Measurements from ENCODE around the gene PSAP.

Gene PSAP

DNA sequence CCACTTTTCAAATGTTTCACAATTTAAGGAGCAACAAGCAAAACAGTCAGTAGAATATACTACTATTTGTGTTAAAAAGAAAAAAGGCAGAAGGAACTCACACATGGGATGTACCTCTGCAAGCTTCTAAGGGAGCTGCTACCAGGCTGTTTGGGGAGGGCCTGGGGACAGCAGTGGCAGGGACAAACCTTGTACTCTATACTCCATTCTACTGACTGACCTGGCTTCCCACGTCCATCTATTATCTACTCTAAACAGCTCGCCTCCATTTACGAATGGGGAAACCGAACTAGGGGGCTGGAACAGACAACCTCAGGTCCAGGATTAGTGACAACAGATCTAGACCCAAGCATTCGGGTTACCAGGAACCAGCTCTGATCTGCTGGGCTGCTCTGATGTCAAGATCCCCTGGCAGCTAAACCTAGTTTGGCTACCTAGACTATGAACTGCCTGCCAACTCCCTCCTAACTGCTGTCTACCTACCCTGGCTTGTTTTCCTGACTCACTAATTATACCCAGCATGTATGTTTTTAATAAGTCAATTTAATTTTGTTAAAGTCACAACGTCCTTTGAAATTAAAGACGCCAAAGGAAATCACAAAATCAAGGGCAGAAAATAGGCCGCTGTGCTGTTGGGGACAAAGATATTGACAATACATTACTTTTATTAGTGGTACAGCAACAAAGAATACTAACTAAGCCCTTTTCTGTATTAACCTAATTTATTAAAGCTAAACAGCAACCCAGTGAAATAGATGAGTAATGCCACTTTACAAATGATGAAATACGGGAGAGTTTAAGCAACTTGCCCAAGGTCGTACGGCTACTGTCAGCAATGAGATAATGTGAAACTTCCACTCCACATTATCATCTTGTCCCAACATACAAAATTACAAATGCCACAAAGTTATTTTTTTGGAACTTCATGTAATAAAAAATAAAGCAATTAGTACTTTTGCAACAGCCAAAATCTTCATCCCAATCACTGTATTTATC is 5.3 kb downstream of the PSAP start:
- no peak for DNase-seq (ENCODE audit: low read depth in 2 of 2)

DNA sequence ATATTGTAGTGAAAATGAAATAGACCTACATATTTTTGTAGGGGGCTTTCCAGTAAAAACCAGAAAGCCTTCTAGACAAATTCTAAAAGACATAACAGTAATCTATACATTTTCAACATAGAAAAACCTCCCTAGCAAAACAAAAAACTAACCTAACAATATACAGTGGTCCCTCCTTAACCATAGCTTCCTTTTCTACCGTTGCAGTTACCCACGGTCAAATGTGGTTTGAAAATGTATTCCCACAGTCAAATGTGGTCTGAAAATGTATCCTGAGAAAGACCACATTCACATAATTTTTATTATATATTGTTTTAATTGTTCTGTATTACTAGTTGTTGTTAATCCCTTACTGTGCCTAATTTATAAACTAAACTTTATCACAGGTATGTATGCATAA is 6.4 kb downstream of the PSAP start:
- no peak for DNase-seq (ENCODE audit: low read depth in 2 of 2)

DNA sequence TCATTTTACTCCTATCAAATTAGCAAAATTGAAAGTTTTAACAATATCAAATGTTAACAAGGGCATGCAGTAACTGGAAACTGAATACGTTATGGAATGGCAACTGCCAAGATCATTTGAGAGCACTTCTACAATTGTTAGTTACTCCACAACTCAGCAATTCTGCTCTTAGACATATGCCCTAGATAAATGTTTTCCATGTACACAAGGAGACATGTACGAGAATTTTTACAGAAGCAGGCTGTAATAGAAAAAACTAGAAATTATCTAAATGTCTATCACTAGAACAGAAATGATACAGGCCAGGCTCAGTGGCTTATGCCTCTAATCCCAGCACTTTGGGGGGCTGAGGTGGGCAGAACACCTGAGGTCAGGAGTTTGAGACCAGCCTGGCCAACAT is 7.0 kb downstream of the PSAP start:
- no peak for DNase-seq (ENCODE audit: low read depth in 2 of 2)

DNA sequence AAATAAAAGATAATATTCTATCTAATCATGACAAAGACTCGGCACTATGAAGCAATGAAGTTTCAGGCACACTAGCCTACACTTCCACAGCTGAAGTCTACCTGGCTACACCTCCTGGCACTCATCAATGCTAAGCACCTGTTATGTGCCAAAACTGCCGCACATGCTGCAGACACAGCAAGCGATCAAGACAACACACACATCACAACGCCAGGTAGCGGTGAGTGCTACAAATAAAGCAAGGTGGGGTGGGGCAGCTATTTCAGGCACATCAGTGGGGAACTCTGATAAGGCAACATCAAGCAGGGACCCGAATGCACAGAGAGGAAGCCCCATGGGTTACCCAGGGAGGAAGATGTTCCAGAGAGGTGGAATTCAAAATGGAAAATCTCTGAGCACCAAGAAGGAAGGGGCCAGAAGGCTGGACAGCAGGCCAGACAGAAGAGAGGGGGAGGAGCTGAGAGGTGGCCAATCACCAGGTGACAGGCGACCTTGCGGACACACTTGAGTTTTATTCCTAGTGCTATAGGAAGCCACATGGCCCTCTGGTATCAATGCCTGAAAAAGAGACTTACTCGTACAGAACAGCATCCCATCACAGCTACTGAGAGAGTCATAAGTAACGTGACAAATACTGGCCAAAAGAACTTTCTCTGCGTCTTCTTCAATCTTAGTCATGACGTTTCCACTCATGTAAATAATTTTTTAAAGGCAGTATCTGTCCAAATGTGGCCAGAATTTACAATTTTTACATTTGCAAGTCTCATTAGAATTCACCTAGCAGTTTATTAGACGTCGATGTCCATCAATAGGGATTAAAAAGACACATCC is 8.0 kb downstream of the PSAP start:
- no peak for DNase-seq (ENCODE audit: low read depth in 2 of 2)

DNA sequence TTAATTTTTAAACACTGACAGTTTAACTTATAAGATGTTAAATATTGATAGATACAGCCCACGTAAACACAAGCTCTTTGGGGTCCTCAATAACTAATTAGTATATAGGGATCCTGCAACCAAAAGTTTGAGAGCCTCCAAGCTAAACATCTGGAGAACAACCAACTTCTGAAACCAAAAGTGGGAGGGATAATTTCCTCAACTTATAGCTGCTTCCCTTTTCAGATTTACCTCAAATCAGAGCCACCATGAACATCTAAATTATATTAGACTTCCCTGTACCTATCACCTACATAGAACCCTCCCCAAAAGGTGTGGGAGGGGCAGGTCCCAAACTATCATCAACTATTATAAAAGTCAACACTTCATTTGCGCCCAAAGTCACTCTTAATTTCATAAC is 8.6 kb downstream of the PSAP start:
- DNase-seq (ENCODE audit: low read depth in 2 of 2) = no peak

DNA sequence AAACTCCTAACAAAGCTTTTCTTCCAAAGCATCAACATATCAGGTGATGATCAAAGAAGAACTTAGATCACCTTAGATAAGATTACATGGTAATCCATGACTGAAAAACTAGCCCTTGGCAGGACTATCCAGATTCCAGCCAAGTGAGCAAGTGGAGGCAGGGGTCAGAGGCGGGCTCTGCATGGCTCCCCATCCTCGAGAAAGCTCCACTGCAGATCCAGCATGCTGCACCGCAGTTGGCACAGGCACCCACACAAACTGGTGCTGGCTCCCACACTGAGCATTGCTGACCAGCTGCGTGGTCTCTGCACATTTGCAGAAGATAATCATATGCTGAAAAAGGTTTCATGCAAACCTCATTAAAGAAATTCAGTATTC is 10.1 kb downstream of the PSAP start:
- DNase-seq (ENCODE audit: low read depth in 2 of 2) = no peak

DNA sequence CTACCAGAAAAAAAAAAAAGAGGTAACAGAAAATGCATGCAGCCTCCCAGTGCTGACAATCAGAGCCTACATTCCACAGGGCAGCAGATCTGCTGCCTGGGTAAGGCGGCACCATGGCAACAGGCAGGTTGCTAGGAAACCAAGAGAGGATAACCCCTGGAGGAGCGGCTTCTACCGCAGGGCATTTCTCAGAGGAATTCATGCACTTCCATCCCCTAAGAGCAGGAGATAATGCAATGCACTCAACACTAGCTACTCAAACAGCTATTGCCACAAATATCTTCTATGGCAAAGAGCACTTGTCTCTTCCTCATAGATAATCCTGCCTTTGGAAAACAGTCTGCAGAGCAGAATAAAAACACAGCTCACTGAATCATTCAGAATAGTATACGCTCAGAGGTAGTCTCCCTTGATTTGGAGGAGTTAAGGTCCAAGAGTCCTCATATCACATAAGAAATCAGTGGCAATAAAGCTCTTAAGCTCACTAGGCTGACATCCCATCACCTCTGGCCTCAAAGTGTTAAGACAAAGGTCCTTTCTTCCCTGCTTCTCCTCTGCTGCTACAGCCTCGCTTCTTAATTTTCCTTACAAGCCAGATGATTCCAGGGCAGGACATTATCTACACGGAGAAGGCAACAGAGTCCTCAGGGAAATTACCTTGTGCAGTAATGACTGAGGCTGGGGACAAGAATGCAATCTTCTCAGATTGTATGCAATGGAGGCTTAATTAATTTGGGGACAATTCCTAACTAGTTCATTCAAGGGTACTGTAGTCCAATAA is 10.7 kb downstream of the PSAP start:
- DNase-seq (ENCODE audit: low read depth in 2 of 2) = no peak

DNA sequence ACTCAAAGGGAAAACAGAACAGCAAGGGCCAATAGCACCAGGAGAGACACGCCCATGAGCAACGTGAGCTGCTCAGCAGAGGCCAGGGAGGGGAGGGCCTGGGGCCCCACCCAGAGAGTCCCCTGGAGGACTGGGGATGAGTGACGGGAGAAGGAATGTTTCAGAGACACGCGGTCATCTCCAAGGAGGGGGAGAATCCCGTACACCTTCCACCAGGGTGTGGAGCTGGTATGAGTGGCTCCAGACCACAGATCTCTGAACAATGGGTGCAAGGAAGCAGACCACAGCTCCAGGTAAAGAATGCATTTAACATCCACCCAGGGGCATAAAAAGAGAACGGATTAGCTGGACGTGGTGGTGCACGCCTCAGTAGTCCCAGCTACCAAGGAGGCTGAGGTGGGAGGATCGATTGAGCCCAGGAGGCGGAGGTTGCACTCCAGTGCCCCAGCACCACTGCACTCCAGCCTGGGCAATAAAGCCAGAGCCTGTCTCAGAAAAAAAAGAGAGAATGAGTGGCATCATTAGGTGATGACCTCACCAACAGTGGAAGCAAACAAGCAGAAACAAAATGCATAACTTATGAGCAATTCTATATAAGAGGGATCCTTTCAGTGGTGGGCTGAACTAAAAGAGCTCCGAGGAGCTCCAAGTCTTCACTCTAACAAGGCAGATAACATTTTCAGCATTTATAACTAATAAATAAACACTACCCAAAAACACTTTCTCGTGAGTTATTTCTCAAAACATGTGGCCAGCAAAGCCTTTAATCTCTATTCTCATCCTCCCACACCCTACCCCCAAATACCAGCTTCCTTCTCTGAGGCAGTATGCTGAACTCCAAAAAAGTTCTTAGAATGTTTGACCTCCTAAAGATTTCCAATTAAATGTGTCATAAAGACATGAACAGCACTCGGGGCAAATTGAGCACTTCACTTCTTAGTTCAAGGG is 12.5 kb downstream of the PSAP start:
- DNase-seq (ENCODE audit: low read depth in 2 of 2) = no peak

DNA sequence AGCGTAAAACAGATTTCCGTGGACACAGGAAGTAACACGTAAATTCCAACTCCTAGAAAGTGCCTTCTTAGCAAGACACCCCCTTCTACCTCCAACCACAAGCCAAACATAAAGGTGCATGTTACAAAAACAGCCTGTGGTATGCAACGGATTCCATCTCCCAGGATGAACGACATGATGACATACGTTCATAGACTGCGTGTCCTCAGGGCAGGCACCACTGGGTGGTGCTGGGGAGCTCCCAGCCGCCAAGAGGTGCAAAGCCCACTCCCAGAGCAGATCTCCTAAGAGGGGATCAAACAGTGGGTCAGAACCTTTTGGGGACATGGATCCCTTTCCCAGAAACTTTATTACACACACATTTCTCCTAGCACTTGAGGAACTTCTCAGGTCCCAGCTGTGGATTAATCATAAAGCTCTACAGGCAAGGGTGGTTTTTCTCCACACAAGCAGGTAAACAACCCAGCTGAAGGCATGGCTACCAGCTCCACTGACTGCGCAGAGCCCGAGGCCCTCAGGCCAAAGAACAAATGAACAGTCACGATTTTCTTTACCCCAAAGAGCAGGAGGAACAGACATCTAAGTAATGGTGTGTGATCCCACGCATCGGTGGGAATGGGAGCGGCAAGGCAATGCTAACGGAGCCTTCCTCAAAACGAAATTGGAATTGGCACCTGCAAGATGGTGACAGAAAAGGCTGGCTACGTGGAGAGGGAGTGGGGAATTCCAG is 13.8 kb downstream of the PSAP start:
- no peak for DNase-seq (ENCODE audit: low read depth in 2 of 2)

DNA sequence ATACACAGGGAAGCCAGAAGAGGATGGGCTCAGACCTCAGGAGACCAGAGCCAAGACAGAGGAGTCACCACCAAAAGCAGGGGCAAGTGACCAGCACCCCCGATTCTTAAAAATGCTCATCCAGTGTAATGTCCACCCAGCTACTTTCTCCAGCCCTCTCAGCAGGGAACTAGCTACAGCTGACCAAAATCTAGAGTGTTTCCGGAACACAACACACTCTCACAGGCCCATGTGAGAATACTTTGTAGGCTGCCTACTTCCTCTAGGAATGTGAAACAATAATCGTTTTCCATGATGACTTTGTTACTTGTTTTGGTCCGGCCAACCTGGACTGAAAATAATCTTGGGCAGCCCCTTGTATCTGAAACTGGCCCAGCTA is 14.5 kb downstream of the PSAP start:
- DNase-seq (ENCODE audit: low read depth in 2 of 2) = no peak

DNA sequence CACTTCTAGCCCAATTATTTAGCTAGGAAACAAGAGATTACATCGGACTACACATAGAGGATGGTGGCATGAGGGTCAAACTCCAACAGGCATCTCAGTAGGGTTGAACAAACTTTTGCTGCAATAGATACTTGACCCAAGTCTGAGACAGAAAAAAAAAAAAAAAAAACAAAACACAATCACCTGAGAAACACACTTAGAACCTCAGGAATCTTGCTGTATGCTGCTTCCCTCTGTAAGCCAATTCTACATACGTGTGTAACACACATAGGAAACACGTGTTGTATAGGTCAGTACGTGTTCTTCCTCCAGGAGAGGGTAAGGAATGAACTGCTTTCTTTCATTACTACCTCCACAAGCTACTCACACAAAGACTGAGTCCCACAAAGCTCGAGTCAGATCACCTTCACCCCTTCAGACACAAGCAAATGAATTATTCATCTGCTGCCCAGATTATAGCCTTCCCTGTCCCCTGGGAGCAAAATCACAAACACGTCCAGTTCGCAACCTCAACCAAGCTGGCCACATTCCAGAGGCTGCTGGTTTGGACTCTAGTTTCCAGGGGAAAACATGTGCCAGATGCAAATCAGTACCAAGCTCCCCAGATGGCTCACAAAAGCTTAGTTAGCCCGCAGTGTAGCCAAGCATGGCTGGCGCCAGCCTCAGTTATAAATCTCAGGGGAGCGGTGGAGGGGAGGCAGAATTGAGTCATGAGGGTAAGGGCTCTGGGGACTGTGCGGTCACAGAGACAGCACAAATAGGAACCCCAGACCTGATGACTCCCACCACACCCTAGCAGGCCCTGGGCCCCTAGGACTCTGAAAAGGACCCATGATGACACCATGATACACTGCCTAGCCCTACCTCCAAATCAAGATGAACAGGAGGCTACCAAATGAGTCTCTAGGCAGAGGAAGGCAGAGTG is 15.1 kb downstream of the PSAP start:
- no peak for DNase-seq (ENCODE audit: low read depth in 2 of 2)

DNA sequence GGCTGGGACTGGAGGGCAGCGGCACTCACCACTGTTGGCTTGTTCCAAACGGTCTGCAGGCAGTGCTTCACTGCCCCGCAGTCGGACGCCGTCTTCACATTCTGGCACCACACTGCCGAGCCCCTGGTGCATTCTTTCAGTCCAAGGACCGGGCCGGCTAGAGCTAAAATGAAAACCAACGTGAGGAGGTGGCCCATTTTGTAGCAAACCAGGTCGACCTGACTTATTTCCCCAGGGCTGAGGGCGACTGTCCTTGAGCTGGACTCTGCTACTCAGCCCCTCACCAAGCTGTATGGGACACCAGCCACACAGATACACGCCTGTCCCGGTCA is 16.7 kb downstream of the PSAP start:
- no peak for DNase-seq (ENCODE audit: low read depth in 2 of 2)

DNA sequence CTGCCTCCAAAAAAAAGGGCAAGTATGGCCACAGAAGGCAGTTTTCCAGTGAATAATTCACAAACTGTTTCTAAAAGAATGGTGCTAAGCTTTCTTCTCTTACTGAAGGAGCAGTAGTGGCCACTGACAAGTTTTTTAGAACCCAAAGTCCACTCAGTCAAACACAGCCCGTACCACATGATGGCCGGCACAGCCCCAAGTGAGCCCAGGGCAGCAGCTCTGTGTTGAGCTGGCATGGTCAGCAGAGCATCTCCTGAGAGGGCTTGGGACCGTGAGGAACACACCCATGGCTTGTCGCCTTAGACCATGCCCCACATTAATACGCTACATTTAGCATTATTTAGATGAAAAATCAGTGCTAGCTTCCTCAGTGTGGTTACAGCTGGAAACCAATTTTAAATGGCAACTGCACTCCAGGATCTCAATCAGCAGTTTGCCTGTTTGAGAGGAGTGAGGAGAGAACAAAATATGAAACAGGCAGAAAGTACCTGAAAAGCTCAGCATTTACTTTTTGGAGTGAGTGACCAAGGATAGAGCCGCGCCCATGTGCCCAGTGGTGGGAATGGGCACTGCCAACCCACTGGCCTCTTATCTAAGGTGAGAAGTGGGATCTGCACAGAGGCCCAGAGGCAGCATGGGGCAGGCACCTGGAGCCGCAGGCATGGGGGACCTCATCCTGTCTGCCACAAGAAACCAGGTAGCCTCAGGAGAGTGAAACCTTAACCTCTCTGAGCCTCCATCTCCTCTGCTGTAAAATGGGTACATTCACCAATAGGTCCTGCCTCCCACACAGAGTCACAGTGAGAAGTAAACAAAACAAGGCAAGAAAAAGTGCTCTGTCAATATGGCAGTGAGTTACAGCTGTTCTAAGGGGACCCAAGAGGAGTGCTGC is 17.4 kb downstream of the PSAP start:
- DNase-seq (ENCODE audit: low read depth in 2 of 2) = no peak

DNA sequence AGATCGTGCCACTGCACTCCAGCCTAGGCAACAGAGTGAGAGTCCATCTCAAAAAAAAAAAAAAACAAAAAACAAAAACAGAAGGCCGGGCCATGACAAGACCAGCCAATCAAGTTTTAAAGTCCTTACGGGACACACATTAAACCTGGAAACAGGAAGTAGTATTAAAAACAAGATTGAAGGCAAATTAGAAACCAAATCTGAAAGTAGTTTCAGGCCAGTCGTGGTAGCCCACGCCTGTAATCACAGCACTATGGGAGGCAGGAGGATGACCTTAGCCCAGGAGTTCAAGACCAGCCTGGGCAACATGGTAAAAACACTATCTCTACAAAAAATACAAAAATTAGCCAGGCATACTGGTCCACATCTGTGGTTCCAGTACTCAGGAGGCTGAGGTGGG is 18.1 kb downstream of the PSAP start:
- DNase-seq (ENCODE audit: low read depth in 2 of 2) = no peak

DNA sequence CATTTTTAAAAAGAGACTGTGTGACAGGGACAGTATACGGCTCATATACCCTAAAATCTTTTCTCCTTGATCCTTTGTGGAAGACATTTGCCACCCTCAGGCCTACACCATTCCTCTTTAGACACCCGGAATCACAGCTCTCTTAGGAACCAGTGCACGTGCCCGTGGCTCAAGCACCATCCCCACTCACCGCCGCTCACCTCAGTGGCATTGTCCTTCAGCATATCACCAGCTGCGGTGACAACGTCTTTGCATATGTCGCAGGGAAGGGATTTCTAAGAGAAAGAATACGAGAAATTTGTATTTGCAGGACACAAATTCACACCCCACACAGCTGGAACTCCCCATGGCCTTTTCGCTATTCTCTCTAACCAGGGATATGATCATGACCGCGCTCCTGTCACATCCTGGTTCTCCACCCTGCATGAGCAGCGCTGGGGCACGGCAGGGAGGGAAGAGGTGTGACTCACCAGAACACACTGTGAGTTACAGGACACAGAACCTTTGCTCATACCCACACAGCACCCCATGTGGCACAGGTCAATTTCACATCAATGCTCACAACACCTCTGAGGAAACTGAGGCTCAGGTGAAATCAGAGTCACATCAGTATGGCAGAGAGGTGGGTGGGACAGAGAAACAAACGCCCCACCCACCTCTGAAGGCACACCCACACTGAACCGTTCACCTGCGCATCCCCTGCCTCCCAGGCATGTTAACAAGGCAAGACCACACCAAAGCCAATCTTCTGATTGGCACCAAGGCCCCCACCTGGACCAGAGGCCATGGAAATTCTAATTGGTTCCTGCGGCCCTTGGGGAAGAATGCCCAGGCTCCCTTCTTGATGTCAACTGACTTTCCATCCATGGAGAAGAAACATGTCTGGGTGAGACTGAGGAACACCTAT is 19.2 kb downstream of the PSAP start:
- no peak for DNase-seq (ENCODE audit: low read depth in 2 of 2)

DNA sequence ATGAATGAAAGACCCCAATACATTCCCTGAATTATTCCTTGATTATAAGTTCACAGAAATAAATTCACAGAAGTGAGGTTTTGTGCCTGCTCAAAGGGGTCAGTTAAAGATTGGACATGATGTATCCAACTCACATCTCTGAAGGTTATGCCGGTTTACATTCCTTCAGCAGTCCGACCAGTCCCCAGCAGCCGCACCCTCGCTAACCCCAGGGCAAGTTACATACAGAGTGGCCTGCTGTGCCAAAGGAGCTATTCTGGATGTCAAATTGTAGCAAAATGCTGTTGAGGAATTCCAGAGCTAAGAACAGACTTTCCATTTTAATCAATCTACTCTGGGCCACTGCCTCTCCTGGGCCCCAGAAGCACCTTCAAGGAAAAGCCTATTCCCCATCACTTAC is 20.3 kb downstream of the PSAP start:
- DNase-seq (ENCODE audit: low read depth in 2 of 2) = no peak

DNA sequence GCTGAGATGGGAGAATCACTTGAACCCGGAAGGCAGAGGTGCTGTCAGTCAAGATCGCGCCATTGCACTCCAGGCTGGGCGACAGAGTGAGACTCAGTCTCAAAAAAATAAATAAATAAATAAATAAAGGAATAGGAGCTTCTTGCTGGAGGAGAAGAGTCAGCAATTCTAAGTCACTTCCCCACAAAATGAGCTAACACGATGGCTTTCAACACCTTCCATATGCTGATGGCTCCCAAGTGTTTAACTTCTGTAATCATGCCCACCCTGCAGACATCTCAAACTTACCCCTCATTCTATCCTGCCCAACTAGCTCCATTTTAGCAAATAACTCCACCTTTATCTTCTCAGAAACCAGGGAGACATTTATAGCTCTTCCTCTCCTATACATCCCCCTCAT is 21.2 kb downstream of the PSAP start:
- no peak for DNase-seq (ENCODE audit: low read depth in 2 of 2)
